Stomach (tissue), 4 donors: ENCODE data around the gene PPM1J.

Experiments used
- POLR2A ChIP-seq, 4 donors: fragments of 450-650 bp; IDR thresholded peaks; one replicate each; pipeline ENCODE4 v1.6.1; 2016; ENCODE audit warnings: antibody characterized with exemption in 4 of 4, control low read depth in 2 of 4, mild to moderate bottlenecking in 1 of 4, moderate library complexity in 1 of 4
- POLR2AphosphoS5 ChIP-seq, 3 donors: sonication (generic); formaldehyde crosslinking; IDR thresholded peaks; one replicate each; pipeline ENCODE4 v1.6.1; 2016; ENCODE audit warnings: antibody characterized with exemption in 3 of 3
- TF ChIP-seq, protein P1 (sequence below), 7 experiments: fragments of 450-650 bp in 4 of 7; fragments of 200-600 bp in 3 of 7; sonication (generic) in 3 of 7; IDR thresholded peaks; one replicate each; pipeline ENCODE4 v1.5.1; 2016 to 2019; ENCODE audit warnings: antibody characterized with exemption in 7 of 7, control low read depth in 2 of 7, mild to moderate bottlenecking in 1 of 7

DNA sequence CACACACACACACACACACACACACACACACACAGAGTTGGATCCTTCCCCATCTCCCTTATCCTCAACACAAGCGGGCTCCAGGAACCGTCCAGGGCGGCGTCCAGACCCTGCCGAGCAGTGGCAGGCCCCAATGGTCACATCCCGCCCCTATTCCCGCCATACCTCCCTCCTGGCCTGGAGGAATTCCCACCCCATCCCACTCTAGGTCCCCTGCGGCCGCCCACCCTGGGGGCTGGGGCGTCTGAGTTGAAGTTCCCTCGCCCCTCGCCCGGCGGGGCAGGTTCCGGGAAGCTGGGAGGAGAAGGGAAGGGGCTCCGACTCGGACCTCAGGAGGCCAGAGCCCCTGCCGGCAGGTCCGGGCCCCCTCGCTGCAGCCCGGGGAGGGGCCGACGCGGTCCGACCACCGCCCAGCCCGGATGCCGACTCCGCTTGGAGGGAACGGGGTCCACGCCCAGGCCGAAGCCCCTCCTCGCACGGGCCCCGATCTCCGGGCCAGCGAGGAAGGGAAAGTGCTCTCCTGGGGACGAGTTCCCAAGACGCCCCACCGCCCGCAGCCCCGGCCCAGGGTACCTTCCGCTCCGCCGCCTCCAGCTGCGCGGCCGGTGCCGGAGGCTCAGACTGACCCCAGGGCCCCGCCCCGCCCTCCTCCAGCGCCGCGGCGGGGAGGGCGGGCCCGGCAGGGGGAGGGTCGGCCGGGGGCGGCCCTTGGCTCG, 8.5 kb downstream of the PPM1J start, which contains the start of gene RHOC:
- TF ChIP-seq, protein P1, sequence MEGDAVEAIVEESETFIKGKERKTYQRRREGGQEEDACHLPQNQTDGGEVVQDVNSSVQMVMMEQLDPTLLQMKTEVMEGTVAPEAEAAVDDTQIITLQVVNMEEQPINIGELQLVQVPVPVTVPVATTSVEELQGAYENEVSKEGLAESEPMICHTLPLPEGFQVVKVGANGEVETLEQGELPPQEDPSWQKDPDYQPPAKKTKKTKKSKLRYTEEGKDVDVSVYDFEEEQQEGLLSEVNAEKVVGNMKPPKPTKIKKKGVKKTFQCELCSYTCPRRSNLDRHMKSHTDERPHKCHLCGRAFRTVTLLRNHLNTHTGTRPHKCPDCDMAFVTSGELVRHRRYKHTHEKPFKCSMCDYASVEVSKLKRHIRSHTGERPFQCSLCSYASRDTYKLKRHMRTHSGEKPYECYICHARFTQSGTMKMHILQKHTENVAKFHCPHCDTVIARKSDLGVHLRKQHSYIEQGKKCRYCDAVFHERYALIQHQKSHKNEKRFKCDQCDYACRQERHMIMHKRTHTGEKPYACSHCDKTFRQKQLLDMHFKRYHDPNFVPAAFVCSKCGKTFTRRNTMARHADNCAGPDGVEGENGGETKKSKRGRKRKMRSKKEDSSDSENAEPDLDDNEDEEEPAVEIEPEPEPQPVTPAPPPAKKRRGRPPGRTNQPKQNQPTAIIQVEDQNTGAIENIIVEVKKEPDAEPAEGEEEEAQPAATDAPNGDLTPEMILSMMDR (IDR thresholded peaks at IDR 0.05) = no peak
- TF ChIP-seq POLR2A (IDR thresholded peaks at IDR 0.05) (no peak), POLR2AphosphoS5 (IDR thresholded peaks at IDR 0.05) (peak; percentile 50 to 79 (median 76))
